Cardiac fibroblast (primary cell): ENCODE measurements around the gene CASP4.

ENCODE experiments used
- DNase-seq, 2 donors: peaks; one replicate each; pipeline versions ENCODE4 v3.0.0 to v3.0.0-alpha.2; 2010; ENCODE audit warnings: low read depth in 2 of 2
- H3K4me3 ChIP-seq, 2 donors: replicated peaks in 1 of 2; 1 replicate in 1 of 2; 2 replicates in 1 of 2; pipeline ENCODE4 v1.5.1; 2011; ENCODE audit warnings: low read depth in 2 of 2, low read length in 2 of 2, mild to moderate bottlenecking in 2 of 2, moderate library complexity in 1 of 2
- TF ChIP-seq, protein P1 (sequence below): IDR thresholded peaks from one replicate; pipeline ENCODE4 v1.5.1; 2011; ENCODE audit warnings: low read depth, mild to moderate bottlenecking, low read length, inconsistent platforms

CASP4 gene

DNA sequence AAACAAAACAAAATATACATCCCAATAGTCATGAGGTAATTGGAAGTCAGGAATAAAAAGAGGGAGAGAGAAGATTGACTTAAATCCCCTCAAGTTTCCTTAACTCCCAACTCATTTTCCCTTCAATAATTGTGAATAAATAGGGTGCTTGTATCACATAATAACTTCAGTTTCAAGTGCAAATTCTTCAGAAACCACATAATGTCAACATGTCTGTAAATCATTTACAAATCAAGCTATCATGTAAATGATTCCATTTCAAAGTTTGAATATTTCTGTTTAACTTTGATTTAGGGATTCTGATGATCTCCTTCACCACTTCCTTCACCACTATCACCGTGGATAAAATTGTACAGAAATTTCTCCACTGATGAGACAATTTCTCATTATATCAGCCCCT is 31.3 kb upstream of the CASP4 start:
- TF ChIP-seq, protein P1, sequence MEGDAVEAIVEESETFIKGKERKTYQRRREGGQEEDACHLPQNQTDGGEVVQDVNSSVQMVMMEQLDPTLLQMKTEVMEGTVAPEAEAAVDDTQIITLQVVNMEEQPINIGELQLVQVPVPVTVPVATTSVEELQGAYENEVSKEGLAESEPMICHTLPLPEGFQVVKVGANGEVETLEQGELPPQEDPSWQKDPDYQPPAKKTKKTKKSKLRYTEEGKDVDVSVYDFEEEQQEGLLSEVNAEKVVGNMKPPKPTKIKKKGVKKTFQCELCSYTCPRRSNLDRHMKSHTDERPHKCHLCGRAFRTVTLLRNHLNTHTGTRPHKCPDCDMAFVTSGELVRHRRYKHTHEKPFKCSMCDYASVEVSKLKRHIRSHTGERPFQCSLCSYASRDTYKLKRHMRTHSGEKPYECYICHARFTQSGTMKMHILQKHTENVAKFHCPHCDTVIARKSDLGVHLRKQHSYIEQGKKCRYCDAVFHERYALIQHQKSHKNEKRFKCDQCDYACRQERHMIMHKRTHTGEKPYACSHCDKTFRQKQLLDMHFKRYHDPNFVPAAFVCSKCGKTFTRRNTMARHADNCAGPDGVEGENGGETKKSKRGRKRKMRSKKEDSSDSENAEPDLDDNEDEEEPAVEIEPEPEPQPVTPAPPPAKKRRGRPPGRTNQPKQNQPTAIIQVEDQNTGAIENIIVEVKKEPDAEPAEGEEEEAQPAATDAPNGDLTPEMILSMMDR, result no peak
- no peak overlapping the region for H3K4me3 ChIP-seq
- DNase-seq, result no peak

DNA sequence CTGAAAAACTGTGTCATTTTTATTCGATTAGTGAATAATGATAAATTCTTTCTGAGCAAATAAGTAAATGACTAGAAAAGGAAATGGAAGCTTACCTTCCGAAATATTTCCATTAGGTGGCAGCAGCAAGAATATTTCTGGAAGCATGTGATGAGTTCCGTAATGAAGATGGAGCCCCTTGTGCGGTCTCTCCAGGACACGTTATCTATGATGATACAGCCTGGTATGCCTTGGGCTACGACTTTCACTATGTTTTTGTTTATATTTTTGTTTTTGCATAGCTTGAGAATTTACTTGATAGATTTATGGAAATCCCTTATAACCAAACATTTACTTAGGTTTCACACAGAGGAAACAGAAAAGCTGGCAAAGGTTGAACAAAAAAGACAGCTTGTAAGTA is 28.9 kb upstream of the CASP4 start:
- TF ChIP-seq, protein P1, result peak; percentile 39
- peak; percentile 59 to 75 for DNase-seq
- no peak overlapping the region for H3K4me3 ChIP-seq

DNA sequence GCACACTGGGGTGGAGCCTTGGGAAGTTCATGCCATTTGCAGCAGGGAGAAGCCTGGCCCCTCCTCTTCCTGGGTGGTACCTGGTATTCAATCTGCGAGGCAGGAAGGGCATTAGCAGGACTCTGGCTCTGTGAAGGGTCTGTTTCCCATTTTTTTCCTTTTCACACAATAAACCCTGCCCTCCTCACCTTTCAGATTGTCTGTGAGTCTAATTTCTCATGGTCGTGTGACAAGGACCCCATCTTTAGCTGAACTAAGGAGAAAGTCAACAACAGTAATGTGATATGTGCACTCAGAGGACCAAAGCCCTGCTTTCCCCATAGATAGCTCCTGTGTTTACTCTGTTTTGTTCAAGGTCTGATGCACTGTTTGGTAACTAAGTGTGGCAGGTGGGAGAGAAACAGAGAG is 26.6 kb upstream of the CASP4 start:
- TF ChIP-seq, protein P1, result no peak
- H3K4me3 ChIP-seq, result no peak overlapping the region
- DNase-seq, result no peak

DNA sequence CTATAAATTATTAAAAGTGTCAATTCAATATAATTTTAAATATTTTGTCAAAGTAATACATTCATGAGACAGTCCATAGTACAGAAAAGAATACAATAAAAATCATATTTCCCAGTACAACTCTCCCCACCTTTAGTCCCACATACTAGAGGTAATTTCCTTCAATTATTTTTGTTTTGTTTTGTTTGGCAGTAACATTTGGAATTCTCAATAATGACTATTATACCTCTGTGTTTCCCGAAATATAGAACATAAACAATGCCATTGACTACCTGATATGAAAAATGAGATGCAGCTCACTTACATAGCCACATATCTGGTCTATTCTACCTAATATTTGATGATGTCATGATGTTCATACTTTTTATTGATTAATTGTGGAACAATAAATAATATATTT is 24.4 kb upstream of the CASP4 start:
- TF ChIP-seq, protein P1, result no peak
- no peak overlapping the region for H3K4me3 ChIP-seq
- no peak for DNase-seq

DNA sequence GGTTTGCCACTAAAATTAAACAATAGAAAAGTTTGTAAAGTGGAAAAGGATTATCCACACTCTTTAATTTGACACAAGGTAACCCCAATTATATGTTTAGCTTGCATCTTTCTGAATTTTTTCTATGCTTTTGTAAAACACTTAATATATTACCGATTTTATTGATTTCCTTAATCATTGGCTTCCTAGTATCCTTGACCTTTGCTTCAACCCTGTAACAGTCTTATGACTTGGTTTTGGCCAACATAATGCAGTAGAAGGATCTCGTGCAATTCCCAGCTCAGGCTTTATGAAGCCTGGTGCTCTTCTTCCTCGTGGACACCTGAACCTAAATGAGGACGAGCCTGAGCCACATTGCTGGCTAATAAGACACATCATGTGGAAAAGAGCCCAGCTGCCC is 23.6 kb upstream of the CASP4 start:
- no peak for DNase-seq
- H3K4me3 ChIP-seq, result no peak overlapping the region
- TF ChIP-seq, protein P1, result no peak

DNA sequence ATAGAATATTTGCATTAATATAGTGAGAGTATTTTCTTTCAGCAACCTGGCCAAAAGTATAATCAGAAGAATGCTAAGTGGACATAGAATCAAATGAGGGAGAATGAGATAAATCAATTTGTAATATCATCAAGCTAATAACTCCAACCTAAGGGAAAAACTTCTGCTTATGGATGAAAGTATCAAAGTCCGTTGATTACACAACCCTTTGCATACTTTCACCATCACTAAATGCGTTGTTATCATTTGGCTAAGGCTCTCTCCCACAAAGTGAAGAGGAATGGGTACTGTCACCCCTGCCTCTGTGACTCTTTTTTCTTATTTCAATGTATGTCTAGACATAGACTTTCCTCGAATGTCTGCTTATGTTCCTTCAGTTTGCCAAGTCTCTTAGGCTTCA is 16.4 kb upstream of the CASP4 start:
- TF ChIP-seq, protein P1, result no peak
- DNase-seq, result no peak
- no peak overlapping the region for H3K4me3 ChIP-seq

DNA sequence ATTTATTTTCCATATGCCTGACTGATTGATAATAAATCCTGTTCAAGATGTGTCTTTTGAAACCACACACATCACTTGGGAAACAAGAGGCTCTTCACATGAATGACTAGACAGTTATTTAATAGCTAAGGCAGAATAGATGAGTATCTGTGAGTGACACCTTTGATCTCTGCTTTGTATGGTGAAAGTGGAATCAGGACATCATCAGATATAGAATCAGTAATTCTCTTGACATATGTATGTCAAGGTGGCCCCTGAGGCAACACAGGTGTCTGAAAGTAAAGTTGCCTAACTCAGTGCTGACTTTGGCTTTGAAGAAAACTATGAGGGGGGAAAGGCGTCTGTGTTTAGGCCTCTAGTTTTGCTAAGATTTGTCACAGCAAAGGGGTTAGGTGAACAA is 11.5 kb upstream of the CASP4 start:
- no peak for DNase-seq
- TF ChIP-seq, protein P1, result no peak
- no peak overlapping the region for H3K4me3 ChIP-seq
